HG02678 (cell line): ENCODE data around the gene FOXS1.

ENCODE experiments used
- ATAC-seq: cut with Tn5 transposase; IDR thresholded peaks from one replicate; pipeline ENCODE4 v1.9.1; 2021; ENCODE audit warnings: mild to moderate bottlenecking, moderate library complexity; ENCODE audit not compliant: unreplicated experiment

Gene FOXS1

DNA sequence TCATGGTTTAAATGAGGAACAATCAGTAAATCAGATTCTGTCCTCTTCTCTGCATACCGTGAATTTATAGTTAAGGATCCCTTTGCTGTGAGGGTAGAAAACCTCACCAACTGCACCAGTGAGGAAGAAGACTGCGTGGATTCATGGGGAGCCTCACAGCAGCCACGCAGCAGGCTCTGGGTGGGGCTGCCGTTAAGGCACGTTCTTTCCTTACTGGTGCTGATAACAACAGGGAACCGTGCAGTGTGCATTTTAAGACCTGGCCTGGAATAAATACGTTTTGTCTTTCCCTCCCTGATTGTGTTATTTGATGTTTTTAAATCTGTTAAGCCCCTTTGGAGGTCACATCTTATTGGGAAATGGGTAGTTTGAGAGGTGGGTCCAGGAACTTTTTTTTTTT is 43.9 kb downstream of the FOXS1 start:
- no peak for ATAC-seq

DNA sequence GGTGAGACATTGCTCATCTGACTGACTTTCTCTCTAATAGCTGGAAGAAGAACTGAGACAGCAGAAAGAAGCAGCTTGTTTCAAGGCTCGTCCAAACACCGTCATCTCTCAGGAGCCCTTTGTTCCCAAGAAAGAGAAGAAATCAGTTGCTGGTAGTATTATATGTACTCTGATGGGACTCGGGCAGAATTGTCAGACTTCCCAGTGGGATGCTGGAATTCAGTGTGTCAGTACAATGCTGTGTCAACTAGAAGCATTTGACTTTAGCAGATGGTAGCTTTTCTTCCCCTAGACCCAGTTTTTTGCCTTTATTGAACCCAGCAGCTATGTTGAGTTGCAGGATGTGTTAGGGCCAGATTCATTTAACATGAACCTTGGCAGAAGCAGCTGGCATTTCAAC is 48.0 kb downstream of the FOXS1 start:
- ATAC-seq = no peak
